ENCODE data around the gene RNASE12. TPM values are rescaled to one million over a fixed set of nuclear protein-coding genes. Genes with fewer than 3 reads are reported as not detected.

Gene RNASE12
- total and polyA plus RNA-seq, 9 of the 15 experiments (the other 6 are each of a cell fraction or from before 2014, with no cell fraction given): 0.24 TPM; not detected in 8

GRCh38 chr14:20556500-20557211 is 34.5 kb downstream of the RNASE12 start (continued):
- TF ChIP-seq ZNF518B (CRISPR knock-in tag; IDR thresholded peaks at IDR 0.05) (no peak), TAL1 (IDR thresholded peaks at IDR 0.05) (peak; percentile 57), DACH1 (IDR thresholded peaks at IDR 0.05; ENCODE audit: partially characterized antibody) (no peak), ID3 (CRISPR knock-in tag; IDR thresholded peaks at IDR 0.05) (no peak), ID3 (tag; IDR thresholded peaks at IDR 0.05) (no peak), LARP7 (IDR thresholded peaks at IDR 0.05) (no peak)

GRCh38 chr14:20555845-20556244 is 35.3 kb downstream of the RNASE12 start:
- intact Hi-C loops (cut with micrococcal nuclease): no loop called here
- BruUV-seq (replicated peaks): no TSS peak

More at GRCh38 chr14:20555845-20556244, 35.3 kb downstream of the RNASE12 start:
- in situ Hi-C loops (cut with MboI): no loop called here
- Histone ChIP-seq H2AFZ (ENCODE audit: low read depth, low read length) (no peak overlapping the region), H3K36me3 (ENCODE audit: control insufficient read depth, insufficient read depth, low read length) (no peaks in the 10 kb centered on the region), H3K27me3 (ENCODE audit: control insufficient read depth in 2 of 2, insufficient read depth in 2 of 2, low read length in 2 of 2) (no peaks in the 10 kb centered on the region), H4K20me1 (replicated peaks; ENCODE audit: control insufficient read depth, insufficient read depth, low read length) (no peaks in the 10 kb centered on the region), H3K4me1 (replicated peaks in 1 of 2; ENCODE audit: control insufficient read depth in 2 of 2, insufficient read depth in 2 of 2, low read length in 2 of 2) (peaks cover 0 to 18% of the 10 kb centered on the region in 2 experiments; a peak in 3 of 5 replicates), H3K9me3 (replicated peaks; ENCODE audit: control insufficient read depth, insufficient read depth, low read depth, low read length) (no peaks in the 10 kb centered on the region), H3K27ac (ENCODE audit: extremely low read depth, low read depth, low read length) (no peak overlapping the region), H3K4me3 (no peak overlapping the region), H3K79me2 (ENCODE audit: control insufficient read depth, insufficient read depth, low read length) (no peaks in the 10 kb centered on the region), H3K9ac (ENCODE audit: insufficient read depth in 1 of 2, low read depth in 2 of 2, low read length in 2 of 2) (no peak overlapping the region), H3K4me2 (ENCODE audit: insufficient read depth, low read length) (no peak overlapping the region), H3K9me1 (ENCODE audit: control insufficient read depth, insufficient read depth, low read length) (no peaks in the 10 kb centered on the region)
- DNase-seq (ENCODE audit: extremely low read depth in 1 of 4, low spot score in 3 of 4) (no peak), ATAC-seq (no peak), FAIRE-seq (no peak)
- ChIA-PET POLR2A (interaction anchor here (0.8 kb wide), 1 partner anchor 45 kb away, joined by 3 read pairs; no protein-coding TSS in a partner anchor), CTCF (ENCODE audit: low intra/inter-chr PET ratio) (no interaction called here)
- no peak for TF ChIP-seq ELF2 (CRISPR knock-in tag; IDR thresholded peaks at IDR 0.05)
- TF ChIP-seq BCOR (IDR thresholded peaks at IDR 0.05): no peak
- no peak for TF ChIP-seq MAZ (CRISPR knock-in tag; conservative IDR thresholded peaks at IDR 0.05 in 1 of 2, IDR thresholded peaks at IDR 0.05 in 1 of 2)
- WGBS (ENCODE audit: insufficient coverage, low coverage, missing lambda C conversion rate): 85% methylated on average over 3 of the region's 3 CpGs

Data from K562 (cell line).